ENCODE measurements around the gene TUBA4A. TPM values are rescaled to one million over a fixed set of nuclear protein-coding genes. Genes with fewer than 3 reads are reported as not detected.
A peak's percentile ranks its signal among the peaks of the same experiment; 100 is the strongest.

The TUBA4A gene
- total RNA-seq, 4 donors from 2014 or later: 39.2 to 101 (median 70.8) TPM

DNA sequence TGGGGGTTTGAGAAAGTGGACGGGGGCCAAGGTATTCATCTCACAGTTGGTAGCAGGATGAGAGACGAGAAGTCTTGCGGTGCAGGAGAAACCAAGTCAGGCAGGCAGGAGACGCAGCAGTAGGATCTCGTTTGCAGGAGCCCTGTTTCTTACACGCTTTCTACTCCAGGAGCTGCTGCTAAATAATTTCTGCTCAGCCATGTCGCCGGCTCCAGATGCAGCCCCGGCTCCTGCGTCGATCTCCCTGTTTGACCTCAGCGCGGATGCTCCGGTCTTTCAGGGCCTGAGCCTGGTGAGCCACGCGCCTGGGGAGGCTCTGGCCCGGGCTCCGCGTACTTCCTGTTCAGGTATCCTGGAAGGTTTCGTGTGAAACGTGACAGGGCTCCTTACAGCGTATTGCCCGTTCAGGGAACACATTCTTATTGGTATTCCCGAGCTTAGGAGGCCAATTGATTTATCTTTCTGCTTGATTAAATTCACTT, 23.6 kb downstream of the TUBA4A start:
- in situ Hi-C loops (cut with MboI; ENCODE audit: low pct_ligation_motif_present in 1 of 4, low pct_unique_long_range_greater_than_20kb in 1 of 4, low sequenced_read_pairs in 3 of 4) (no loop called here), intact Hi-C loops (cut with DNase I; ENCODE audit: low total_unique reads) (no loop called here)
- Histone ChIP-seq H3K4me3 (peak overlapping the region; percentile 67 to 90 (median 78)), H3K9me3 (no peaks in the 10 kb centered on the region), H3K36me3 (peaks cover 0 to 37% (median 18%) of the 10 kb centered on the region in 4 donors), H3K27me3 (no peaks in the 10 kb centered on the region), H3K27ac (peak overlapping the region; percentile 92 to 98 (median 96)), H3K4me1 (peaks cover 18 to 36% (median 30%) of the 10 kb centered on the region in 4 donors)
- WGBS, 2 donors (ENCODE audit: low coverage in 1 of 2): 0% methylated on average over 10 to 11 of the region's 24 CpGs
- TF ChIP-seq CTCF (IDR thresholded peaks at IDR 0.05): no peak
- TF ChIP-seq POLR2A (IDR thresholded peaks at IDR 0.05): no peak
- TF ChIP-seq EP300 (IDR thresholded peaks at IDR 0.05; ENCODE audit: low read depth): no peak
- no peak for TF ChIP-seq POLR2AphosphoS5 (IDR thresholded peaks at IDR 0.05)
- DNase-seq: peak; percentile 71

GRCh38 chr2:219229305-219230058, 24.2 kb downstream of the TUBA4A start, which contains the start of the genes ANKZF1 and ATG9A:
Gene ANKZF1 (plus strand): TSS chr2:219229806. CDS start chr2:219230258, 452 bp downstream.
Gene ATG9A (minus strand): TSS chr2:219229636. CDS start chr2:219228024, 1,612 bp downstream.
- H3K4me1 ChIP-seq: peaks cover 18 to 36% (median 30%) of the 10 kb centered on the region in 4 donors
- peaks cover 0 to 37% (median 17%) of the 10 kb centered on the region in 4 donors for H3K36me3 ChIP-seq
- WGBS, 2 donors (ENCODE audit: low coverage in 1 of 2): 0% methylated on average over 48 of the region's 80 CpGs; no CpG with 5 or more reads in 1 of the 2 donors
- peak; percentile 99 for DNase-seq
- peak within 1 kb of the TSS; percentile 92 to 98 (median 96) for H3K27ac ChIP-seq
- H3K27me3 ChIP-seq: no peaks in the 10 kb centered on the region
- TF ChIP-seq CTCF (IDR thresholded peaks at IDR 0.05) (peak in 1 of 5 experiments; percentile 28), EP300 (IDR thresholded peaks at IDR 0.05; ENCODE audit: low read depth) (no peak), POLR2AphosphoS5 (IDR thresholded peaks at IDR 0.05) (peak; percentile 94 to 99 (median 97)), POLR2A (IDR thresholded peaks at IDR 0.05) (peak; percentile 94)
- H3K9me3 ChIP-seq: no peaks in the 10 kb centered on the region
- in situ Hi-C loops (cut with MboI; ENCODE audit: low pct_ligation_motif_present in 1 of 4, low pct_unique_long_range_greater_than_20kb in 1 of 4, low sequenced_read_pairs in 3 of 4) (no loop called here), intact Hi-C loops (cut with DNase I; ENCODE audit: low total_unique reads) (loop anchor here (10.0 kb wide), 2 partner anchors 65 kb away; partner anchors contain the start of gene NHEJ1)
- peak within 1 kb of the TSS; percentile 78 to 90 (median 81) for H3K4me3 ChIP-seq

GRCh38 chr2:219228911-219229304, 24.8 kb downstream of the TUBA4A start:
- peaks cover 0 to 37% (median 17%) of the 10 kb centered on the region in 4 donors for H3K36me3 ChIP-seq
- intact Hi-C loops (cut with DNase I; ENCODE audit: low total_unique reads): loop anchor here (10.0 kb wide), 2 partner anchors 64 to 66 kb away; partner anchors contain the start of gene NHEJ1
- WGBS, 2 donors (ENCODE audit: low coverage in 1 of 2): 5% methylated on average over 10 of the region's 19 CpGs; no CpG with 5 or more reads in 1 of the 2 donors

More at GRCh38 chr2:219228911-219229304, 24.8 kb downstream of the TUBA4A start:
- Histone ChIP-seq H3K27ac (peak overlapping the region; percentile 92 to 98 (median 96)), H3K4me1 (peaks cover 18 to 36% (median 30%) of the 10 kb centered on the region in 4 donors), H3K9me3 (no peaks in the 10 kb centered on the region), H3K4me3 (peak overlapping the region; percentile 78 to 90 (median 81)), H3K27me3 (no peaks in the 10 kb centered on the region)
- in situ Hi-C loops (cut with MboI; ENCODE audit: low pct_ligation_motif_present in 1 of 4, low pct_unique_long_range_greater_than_20kb in 1 of 4, low sequenced_read_pairs in 3 of 4): no loop called here
- no peak for DNase-seq
- TF ChIP-seq POLR2AphosphoS5 (IDR thresholded peaks at IDR 0.05): no peak
- TF ChIP-seq CTCF (IDR thresholded peaks at IDR 0.05): no peak
- no peak for TF ChIP-seq EP300 (IDR thresholded peaks at IDR 0.05; ENCODE audit: low read depth)
- TF ChIP-seq POLR2A (IDR thresholded peaks at IDR 0.05): no peak
